Esophagus squamous epithelium (tissue), 4 donors: Measurements from ENCODE around the gene ADA.

ENCODE experiments used
- POLR2A ChIP-seq, 4 donors: fragments of 450-650 bp; IDR thresholded peaks; one replicate each; pipeline ENCODE4 v1.6.1; 2017; ENCODE audit warnings: antibody characterized with exemption in 4 of 4, mild to moderate bottlenecking in 4 of 4, moderate library complexity in 3 of 4
- TF ChIP-seq, protein P1 (sequence below), 6 experiments: fragments of 450-650 bp in 4 of 6; fragments of 200-600 bp in 2 of 6; sonication (generic) in 2 of 6; IDR thresholded peaks; one replicate each; pipeline ENCODE4 v1.5.1; 2016 to 2019; ENCODE audit warnings: antibody characterized with exemption in 6 of 6, mild to moderate bottlenecking in 4 of 6, moderate library complexity in 4 of 6

DNA sequence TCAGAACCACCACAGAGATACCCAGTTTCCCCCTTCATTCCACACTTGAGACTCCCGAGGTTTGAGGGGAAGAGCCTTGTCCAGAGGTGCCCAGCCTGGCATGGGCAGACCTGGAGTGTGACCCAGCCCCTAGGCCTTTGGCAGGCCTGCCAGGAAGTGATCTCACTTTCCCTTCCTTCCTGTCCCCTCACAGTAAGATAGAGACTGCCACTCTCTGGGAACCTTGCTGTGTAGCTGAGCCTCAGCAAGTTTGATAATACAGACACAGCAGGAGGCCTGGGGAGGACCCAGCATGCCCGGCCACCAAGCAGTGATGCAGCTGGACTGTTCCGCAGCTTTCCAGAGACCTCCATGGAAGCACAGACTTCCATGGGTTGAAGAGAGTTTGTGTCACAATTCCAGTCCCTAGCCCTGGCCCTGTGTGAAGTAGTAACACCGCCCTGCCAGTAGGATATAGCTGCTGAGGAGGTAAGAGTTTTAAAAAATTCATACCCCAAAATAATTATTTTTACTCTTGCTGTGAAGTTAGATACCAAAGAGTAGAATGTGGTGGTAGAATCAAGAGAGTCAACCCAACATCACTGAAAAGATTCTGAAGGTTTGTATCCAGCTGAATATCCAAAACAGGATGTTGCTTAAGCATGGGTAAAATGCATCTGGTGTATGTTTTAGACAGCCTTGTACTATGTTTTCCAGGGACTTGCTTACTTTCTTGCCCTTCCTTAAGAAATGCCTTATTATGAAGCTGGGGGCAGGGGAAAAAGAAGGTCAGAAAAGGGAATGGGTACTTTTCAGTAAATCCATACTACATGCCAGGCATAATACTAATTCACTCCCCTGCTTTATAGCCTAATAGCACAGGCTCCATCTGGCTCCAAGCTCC lies 52.8 kb downstream of the ADA start:
- TF ChIP-seq, protein P1, sequence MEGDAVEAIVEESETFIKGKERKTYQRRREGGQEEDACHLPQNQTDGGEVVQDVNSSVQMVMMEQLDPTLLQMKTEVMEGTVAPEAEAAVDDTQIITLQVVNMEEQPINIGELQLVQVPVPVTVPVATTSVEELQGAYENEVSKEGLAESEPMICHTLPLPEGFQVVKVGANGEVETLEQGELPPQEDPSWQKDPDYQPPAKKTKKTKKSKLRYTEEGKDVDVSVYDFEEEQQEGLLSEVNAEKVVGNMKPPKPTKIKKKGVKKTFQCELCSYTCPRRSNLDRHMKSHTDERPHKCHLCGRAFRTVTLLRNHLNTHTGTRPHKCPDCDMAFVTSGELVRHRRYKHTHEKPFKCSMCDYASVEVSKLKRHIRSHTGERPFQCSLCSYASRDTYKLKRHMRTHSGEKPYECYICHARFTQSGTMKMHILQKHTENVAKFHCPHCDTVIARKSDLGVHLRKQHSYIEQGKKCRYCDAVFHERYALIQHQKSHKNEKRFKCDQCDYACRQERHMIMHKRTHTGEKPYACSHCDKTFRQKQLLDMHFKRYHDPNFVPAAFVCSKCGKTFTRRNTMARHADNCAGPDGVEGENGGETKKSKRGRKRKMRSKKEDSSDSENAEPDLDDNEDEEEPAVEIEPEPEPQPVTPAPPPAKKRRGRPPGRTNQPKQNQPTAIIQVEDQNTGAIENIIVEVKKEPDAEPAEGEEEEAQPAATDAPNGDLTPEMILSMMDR (IDR thresholded peaks at IDR 0.05) = peak in 2 of 6 experiments; percentile 7 to 18
- TF ChIP-seq POLR2A (IDR thresholded peaks at IDR 0.05) = no peak
